NT2/D1 (cell line): ENCODE data around the gene SLC25A14.
"Not testable (repeated sequence)": the region's sequence is repeated elsewhere in the genome, so short reads cannot be mapped to it uniquely, and the experiment has no call there.

Experiments
- SUZ12 ChIP-seq: IDR thresholded peaks from 2 replicates; pipeline ENCODE4 v1.6.1; 2011; ENCODE audit not compliant: insufficient read length, insufficient read depth; ENCODE audit errors: extremely low read depth
- ZNF274 ChIP-seq: IDR thresholded peaks from 2 replicates; pipeline ENCODE4 v1.6.1; 2011; ENCODE audit warnings: mild to moderate bottlenecking, low read depth, low read length

GRCh38 chrX:130319886-130320285 is 19.8 kb upstream of the SLC25A14 start:
- TF ChIP-seq SUZ12, ZNF274: not testable (repeated sequence)
